MCF 10A (cell line): ENCODE results near the gene ST7. TPM values are rescaled to one million over a fixed set of nuclear protein-coding genes. Genes with fewer than 3 reads are reported as not detected.

ENCODE experiments used
- BruUV-seq: library from RNA; stranded (reverse); fragments of 400-500 nt; replicated peaks from 2 replicates; lab custom pipeline; 2021; lab: Mats Ljungman, UMichigan
- CTCF ChIA-PET: fragments of 300-600 bp; sonication (Branson Sonifier 250); formaldehyde crosslinking; extraction: SDS; loops from one replicate; lab custom pipeline; 2021; ENCODE audit warnings: antibody characterized with exemption, inconsistent platforms; lab: Yijun Ruan, JAX
- POLR2A ChIA-PET: fragments of 300-600, 350-650 bp; sonication (Branson Sonifier 250); formaldehyde crosslinking; extraction: SDS; loops from one replicate; lab custom pipeline; 2020; ENCODE audit warnings: antibody characterized with exemption, inconsistent platforms; lab: Yijun Ruan, JAX
- DNase-seq: peaks from one replicate; pipeline ENCODE4 v3.0.0-alpha.2; 2018; ENCODE audit not compliant: unreplicated experiment
- H3K27ac Mint-ChIP-seq: one replicate; pipeline ENCODE4 v1.8.0; 2022; ENCODE audit warnings: mild to moderate bottlenecking, low read depth, mixed read lengths; ENCODE audit not compliant: unreplicated experiment
- H3K27me3 Mint-ChIP-seq: one replicate; pipeline ENCODE4 v1.8.0; 2022; ENCODE audit warnings: mixed read lengths; ENCODE audit not compliant: insufficient read depth, unreplicated experiment
- H3K36me3 Mint-ChIP-seq: one replicate; pipeline ENCODE4 v1.8.0; 2022; ENCODE audit warnings: mild to moderate bottlenecking, moderate library complexity, mixed read lengths; ENCODE audit not compliant: insufficient read depth, unreplicated experiment
- H3K4me1 Mint-ChIP-seq: one replicate; pipeline ENCODE4 v1.8.0; 2022; ENCODE audit warnings: mixed read lengths; ENCODE audit not compliant: insufficient read depth, unreplicated experiment
- H3K4me3 Mint-ChIP-seq: one replicate; pipeline ENCODE4 v1.8.0; 2022; ENCODE audit warnings: mild to moderate bottlenecking, moderate library complexity, mixed read lengths; ENCODE audit not compliant: unreplicated experiment
- H3K9me3 Mint-ChIP-seq: one replicate; pipeline ENCODE4 v1.8.0; 2022; ENCODE audit warnings: mixed read lengths; ENCODE audit not compliant: unreplicated experiment
- intact Hi-C: fragments of 100-400 bp; cut with micrococcal nuclease; formaldehyde crosslinking; loops from 2 replicates; pipeline ENCODE4 v1.14.1; 2022
- total RNA-seq: library from RNA; stranded (reverse); gene quantifications from 2 replicates; pipeline ENCODE4 v1.2.3, GENCODE V29; 2022
- TF ChIP-seq, protein P1 (sequence below): fragments of 200-600 bp; IDR thresholded peaks from one replicate; pipeline ENCODE4 v1.8.0; 2022; ENCODE audit warnings: antibody characterized with exemption, mild to moderate bottlenecking; ENCODE audit not compliant: unreplicated experiment

ST7 gene
- total RNA-seq, 1 experiment from 2014 or later = 18.5 TPM

DNA sequence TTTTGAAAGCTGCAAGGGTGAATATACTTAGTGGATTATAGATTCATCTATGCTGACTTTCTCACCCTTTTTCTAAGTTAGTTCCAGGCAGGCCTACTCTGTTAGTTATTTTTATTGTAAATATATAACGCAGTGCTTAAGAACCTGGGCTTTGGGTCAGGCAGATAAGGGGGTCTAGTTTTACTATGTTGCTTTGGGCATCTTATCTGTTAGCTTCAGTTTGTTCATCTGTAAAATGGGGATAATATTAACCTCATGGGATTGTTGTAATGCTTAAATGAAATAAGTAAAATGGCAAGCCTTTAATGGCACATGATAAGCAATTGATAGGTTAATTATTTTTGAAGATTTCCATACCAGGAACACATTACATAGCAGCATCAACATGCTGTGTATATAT, 79.5 kb downstream of the ST7 start:
- no peaks in the 10 kb centered on the region for H3K27me3 Mint-ChIP-seq
- no peak overlapping the region for H3K27ac Mint-ChIP-seq
- CTCF ChIA-PET = interaction anchor here (0.6 to 1.2 kb wide), 5 partner anchors 13 to 180 kb away, joined by 3 read pairs; no protein-coding TSS in a partner anchor
- POLR2A ChIA-PET = interaction anchor here (0.6 kb wide), 1 partner anchor 79 kb away, joined by 3 read pairs; no protein-coding TSS in a partner anchor
- TF ChIP-seq, protein P1, sequence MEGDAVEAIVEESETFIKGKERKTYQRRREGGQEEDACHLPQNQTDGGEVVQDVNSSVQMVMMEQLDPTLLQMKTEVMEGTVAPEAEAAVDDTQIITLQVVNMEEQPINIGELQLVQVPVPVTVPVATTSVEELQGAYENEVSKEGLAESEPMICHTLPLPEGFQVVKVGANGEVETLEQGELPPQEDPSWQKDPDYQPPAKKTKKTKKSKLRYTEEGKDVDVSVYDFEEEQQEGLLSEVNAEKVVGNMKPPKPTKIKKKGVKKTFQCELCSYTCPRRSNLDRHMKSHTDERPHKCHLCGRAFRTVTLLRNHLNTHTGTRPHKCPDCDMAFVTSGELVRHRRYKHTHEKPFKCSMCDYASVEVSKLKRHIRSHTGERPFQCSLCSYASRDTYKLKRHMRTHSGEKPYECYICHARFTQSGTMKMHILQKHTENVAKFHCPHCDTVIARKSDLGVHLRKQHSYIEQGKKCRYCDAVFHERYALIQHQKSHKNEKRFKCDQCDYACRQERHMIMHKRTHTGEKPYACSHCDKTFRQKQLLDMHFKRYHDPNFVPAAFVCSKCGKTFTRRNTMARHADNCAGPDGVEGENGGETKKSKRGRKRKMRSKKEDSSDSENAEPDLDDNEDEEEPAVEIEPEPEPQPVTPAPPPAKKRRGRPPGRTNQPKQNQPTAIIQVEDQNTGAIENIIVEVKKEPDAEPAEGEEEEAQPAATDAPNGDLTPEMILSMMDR = no peak
- peaks cover 7% of the 10 kb centered on the region for H3K9me3 Mint-ChIP-seq
- no TSS peak for BruUV-seq
- H3K4me1 Mint-ChIP-seq = no peaks in the 10 kb centered on the region
- H3K36me3 Mint-ChIP-seq = no peaks in the 10 kb centered on the region
- H3K4me3 Mint-ChIP-seq = no peak overlapping the region
- intact Hi-C loops = no loop called here
- no peak for DNase-seq

DNA sequence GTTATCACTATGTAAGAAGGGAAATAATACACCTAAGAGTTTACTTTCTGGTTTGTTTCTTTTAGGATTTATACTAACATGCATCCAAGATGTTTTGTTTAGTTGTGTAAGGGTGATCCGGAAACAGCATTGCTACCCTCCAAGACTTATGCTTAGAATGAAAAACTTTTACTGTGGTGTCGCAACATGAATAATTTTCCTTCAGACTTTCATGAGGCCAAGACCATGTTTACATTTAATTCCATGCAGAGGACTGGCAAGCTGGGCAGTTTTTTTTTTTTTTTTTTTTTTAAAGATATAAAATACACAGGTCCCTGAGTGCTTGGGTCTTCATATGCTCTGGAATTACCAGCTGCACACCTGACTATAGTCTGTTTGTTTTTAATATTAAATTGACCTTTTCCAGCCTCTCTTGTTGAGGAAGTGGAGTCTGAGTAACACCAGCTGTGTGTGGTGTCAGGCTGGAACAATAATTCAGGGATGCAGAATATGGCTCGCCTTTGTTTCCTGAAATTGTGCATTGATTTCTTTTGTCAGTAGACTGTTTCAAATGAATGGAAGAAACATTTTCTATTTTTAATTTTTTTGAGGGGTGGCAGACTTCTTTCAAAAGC, 81.7 kb downstream of the ST7 start:
- POLR2A ChIA-PET = interaction anchor here (0.9 kb wide), 2 partner anchors 12 to 81 kb away, joined by 3 read pairs; no protein-coding TSS in a partner anchor
- no peaks in the 10 kb centered on the region for H3K4me1 Mint-ChIP-seq
- CTCF ChIA-PET = interaction anchor here (0.5 to 1.3 kb wide), 3 partner anchors 10 to 105 kb away, joined by 3 read pairs; no protein-coding TSS in a partner anchor
- no peaks in the 10 kb centered on the region for H3K27me3 Mint-ChIP-seq
- intact Hi-C loops = no loop called here
- BruUV-seq = no TSS peak
- no peaks in the 10 kb centered on the region for H3K9me3 Mint-ChIP-seq
- no peaks in the 10 kb centered on the region for H3K36me3 Mint-ChIP-seq
- H3K4me3 Mint-ChIP-seq = no peak overlapping the region
- peak; percentile 21 for DNase-seq
- TF ChIP-seq, protein P1 = no peak
- H3K27ac Mint-ChIP-seq = no peak overlapping the region

DNA sequence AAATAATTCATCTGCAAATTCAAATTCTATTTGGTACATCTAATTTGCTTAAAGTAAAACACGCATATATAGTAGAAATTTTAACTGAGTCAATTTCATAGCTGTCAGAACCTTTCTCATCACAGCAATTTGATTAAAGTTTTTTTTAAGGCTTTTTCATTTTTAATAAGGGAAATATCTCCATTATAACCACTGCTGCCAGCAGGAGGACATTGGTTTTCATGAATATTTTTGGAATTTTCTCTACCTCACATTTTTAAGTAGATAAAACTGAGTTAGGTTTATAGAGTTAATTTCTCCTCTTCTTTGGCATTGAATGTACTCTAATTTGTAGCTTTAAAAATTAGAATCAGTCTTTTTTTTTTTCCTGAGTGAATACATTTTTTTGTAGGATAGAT, 82.2 kb downstream of the ST7 start:
- POLR2A ChIA-PET = interaction anchor here (0.9 kb wide), 2 partner anchors 12 to 81 kb away, joined by 3 read pairs; no protein-coding TSS in a partner anchor
- Mint-ChIP-seq H3K27me3 (no peaks in the 10 kb centered on the region), H3K4me3 (no peak overlapping the region), H3K4me1 (no peaks in the 10 kb centered on the region), H3K27ac (no peak overlapping the region), H3K36me3 (no peaks in the 10 kb centered on the region), H3K9me3 (no peaks in the 10 kb centered on the region)
- CTCF ChIA-PET = interaction anchor here (1.3 kb wide), 2 partner anchors 9 to 105 kb away, joined by 3 read pairs; no protein-coding TSS in a partner anchor
- DNase-seq = no peak
- BruUV-seq = no TSS peak
- TF ChIP-seq, protein P1 = no peak
- intact Hi-C loops = no loop called here

DNA sequence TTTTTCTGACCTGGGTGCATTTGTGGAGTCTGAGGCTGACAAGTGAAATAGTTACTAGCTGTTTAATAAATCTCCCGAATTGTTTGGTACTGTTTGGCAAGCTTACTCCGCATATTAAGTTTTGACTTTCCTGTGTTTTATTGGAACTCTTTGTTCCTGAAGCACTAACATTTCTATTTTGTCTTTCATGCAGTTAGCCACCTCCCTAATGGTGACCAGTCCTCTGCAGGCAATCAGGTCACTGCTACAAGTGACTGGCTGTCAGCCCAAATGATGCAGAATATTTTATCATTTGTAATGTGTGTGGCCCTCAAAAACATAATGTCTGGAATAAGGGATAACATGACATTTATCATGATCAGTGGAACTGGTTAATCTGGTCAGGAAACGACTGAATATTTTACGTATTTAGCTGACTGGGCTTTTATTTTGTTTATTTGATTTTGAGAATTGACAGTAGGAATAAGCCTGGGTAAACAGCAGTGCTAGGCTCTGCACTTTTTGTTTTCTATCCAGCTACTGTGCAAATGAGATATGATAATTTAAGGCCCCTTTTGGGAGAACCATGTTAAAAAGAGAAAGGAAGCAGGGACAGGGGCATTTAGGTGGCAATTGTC, 82.9 kb downstream of the ST7 start:
- ChIA-PET CTCF (interaction anchor here (1.3 to 1.6 kb wide), 2 partner anchors 91 to 106 kb away, joined by 3 to 5 read pairs; no protein-coding TSS in a partner anchor), POLR2A (interaction anchor here (0.9 kb wide), 1 partner anchor 13 kb away, joined by 3 read pairs; no protein-coding TSS in a partner anchor)
- TF ChIP-seq, protein P1 = no peak
- Mint-ChIP-seq H3K4me1 (no peaks in the 10 kb centered on the region), H3K27ac (no peak overlapping the region), H3K4me3 (no peak overlapping the region), H3K36me3 (no peaks in the 10 kb centered on the region), H3K27me3 (no peaks in the 10 kb centered on the region), H3K9me3 (no peaks in the 10 kb centered on the region)
- intact Hi-C loops = no loop called here
- BruUV-seq = no TSS peak
- DNase-seq = no peak
